ENCODE results near the gene UBE2S.

UBE2S gene

DNA sequence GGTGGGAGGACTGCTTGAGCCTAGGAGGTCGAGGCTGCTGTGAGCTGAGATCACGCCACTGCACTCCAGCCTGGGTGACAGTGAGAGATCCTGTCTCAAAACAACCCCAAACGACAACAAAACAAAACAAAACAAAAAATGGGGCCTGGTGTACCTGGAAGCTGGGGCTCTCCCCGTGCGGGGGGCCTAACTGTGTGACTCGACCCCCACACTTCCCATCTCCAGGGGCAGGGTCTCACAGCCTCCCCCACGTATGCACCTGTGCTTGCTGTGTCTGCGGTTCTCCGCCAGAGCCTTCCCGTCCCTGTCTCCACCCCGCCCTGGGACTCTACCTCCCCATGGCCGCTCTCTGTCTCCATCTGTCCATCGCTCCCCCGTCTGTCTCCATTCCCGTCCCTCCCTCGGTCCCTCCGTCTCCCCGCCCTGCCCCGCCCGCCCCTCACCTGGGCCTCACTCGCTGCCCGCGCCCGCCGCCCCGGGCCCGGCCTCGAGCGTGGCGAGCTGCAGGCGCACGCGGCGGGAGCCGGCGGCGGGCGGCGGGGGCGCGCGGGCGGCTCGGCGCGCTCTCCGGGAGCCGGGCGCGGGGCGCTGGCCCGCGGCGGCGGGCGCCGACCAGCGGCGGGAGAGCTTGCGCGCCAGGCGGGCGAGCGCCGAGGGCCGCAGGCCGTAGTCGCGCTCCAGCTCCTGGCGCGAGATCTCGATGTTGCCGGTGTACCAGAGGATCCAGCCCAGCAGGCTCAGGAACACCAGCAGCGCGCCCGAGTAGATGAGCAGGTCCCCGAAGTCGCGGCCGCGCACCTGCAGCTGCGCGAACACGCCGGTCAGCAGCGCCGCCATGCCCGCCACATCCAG lies 24.1 kb downstream of the UBE2S start:
- DNase-seq (ENCODE audit: low spot score): peak; percentile 83

DNA sequence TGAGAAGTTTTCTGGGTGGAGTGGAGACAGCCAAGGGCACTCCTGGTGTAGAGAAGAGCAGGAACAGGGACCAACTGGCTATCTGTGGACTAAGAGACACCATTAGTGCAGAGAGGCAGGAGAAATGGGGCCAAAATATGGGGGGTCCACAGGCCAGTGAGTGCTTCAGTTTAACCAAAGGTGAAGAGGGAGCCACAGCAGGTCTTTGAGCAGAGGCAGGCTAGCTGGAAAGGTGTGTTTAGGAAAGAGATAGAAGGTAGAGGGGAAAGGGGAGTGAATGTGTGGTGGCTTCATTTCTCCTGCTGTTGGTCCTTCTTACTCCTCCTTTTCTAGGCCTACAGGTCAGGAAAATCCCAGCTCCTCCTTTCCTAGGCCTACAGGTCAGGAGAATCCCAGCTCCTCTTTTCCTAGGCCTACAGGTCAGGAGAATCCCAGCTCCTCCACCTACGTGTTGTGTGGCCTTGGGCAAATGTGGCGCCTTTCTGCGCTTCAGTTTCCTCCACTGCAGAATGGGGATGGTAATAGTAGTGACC lies 25.0 kb downstream of the UBE2S start:
- DNase-seq (ENCODE audit: low spot score): no peak

DNA sequence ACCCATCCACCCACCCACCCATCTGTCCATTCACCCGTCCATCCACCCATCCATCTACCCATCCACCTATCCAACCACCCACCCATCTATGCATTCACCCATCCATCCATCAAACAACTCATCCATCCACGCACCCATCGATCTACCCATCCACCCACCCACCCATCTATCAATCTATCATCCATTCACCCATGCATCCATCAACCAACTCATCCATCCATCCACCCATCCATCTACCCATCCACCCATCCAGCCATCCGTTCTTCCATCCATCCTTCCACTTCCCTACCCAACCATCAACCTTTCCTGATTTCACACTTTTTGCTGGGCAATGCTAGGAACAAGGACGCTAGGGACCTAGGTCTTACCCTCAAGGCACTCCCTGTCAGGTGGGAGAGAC lies 25.6 kb downstream of the UBE2S start:
- DNase-seq (ENCODE audit: low spot score): no peak

DNA sequence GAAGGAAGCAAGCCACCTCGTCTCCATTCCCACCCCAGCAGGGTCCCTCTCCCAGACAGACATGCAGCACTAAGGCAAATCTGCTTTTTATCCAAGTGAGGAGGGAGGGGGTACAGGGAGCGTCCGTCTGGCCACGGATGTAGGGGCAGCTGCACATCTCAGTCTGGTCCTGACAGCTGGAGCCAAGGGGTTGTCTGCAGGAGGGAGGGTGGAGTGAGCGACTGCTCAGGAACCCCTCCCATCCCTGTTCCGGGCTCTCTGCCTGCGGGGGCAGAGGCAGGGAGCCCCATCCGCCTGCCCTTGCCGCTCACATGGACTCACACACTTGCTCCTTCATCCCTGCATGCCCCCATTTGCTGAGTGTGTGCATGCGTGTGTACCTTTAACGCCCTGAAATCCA lies 28.4 kb downstream of the UBE2S start:
- DNase-seq (ENCODE audit: low spot score): no peak

DNA sequence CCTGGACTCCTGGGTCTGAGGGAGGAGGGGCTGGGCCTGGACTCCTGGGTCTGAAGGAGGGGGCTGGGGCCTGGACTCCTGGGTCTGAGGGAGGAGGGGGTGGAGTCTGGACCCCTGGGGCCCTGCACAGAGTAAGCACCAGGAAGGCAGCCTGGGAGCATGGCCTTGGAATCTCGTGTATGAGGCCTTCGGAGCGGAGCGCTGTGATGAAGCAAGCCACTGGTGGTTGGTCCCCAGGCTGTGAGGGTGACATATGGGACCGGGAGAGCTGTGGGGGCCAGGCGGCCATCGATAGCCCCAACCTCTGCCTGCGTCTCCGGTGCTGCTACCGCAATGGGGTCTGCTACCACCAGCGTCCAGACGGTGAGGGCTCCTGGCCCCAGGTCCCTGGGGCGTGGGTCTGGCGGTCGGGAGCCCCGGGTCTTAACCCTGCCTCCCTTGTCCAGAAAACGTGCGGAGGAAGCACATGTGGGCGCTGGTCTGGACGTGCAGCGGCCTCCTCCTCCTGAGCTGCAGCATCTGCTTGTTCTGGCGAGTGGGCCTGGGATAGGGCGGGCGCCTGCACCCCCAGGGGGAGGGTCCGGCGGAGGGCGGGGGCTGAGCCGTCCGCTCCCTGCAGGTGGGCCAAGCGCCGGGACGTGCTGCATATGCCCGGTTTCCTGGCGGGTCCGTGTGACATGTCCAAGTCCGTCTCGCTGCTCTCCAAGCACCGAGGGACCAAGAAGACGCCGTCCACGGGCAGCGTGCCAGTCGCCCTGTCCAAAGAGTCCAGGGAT lies 30.0 kb downstream of the UBE2S start:
- DNase-seq (ENCODE audit: low spot score): no peak

DNA sequence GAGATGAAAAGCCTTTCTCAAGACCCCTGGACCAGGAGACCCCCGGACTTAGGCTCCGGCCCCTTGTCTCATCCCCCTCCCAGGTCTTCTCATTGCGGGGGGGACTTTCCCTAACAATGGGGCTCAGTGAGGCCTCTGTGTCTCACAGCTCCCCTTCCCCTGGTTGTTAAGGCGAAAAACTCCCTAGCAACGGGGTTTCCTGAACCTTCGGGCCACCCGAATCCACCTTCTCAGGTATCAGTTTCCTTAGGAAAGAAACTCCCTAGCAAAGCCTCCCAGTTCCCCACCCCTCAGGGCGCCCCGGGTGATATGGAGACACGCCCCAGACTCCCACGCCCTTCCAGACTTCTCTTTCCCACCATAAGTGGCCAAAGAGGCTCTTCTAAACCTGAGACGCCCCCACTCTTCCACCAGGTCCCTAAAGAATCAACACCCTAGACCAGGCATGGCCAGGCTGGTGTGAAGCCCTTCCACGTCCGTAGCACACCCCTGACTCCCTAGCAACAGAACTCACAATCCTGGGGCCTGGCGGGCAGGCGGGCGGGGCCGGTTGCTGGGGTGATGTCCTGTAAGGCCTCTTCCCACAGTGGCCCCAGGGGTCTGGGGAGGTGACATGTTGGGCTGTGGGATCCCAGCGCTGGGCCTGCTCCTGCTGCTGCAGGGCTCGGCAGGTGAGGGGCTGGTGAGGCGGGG lies 31.2 kb downstream of the UBE2S start, which contains the start of gene TMEM190:
Gene TMEM190 (plus strand): TSS at position 586 of the 693 bp plus-strand sequence. CDS start 28 bp downstream, at position 614.
- no peak for DNase-seq (ENCODE audit: low spot score)

DNA sequence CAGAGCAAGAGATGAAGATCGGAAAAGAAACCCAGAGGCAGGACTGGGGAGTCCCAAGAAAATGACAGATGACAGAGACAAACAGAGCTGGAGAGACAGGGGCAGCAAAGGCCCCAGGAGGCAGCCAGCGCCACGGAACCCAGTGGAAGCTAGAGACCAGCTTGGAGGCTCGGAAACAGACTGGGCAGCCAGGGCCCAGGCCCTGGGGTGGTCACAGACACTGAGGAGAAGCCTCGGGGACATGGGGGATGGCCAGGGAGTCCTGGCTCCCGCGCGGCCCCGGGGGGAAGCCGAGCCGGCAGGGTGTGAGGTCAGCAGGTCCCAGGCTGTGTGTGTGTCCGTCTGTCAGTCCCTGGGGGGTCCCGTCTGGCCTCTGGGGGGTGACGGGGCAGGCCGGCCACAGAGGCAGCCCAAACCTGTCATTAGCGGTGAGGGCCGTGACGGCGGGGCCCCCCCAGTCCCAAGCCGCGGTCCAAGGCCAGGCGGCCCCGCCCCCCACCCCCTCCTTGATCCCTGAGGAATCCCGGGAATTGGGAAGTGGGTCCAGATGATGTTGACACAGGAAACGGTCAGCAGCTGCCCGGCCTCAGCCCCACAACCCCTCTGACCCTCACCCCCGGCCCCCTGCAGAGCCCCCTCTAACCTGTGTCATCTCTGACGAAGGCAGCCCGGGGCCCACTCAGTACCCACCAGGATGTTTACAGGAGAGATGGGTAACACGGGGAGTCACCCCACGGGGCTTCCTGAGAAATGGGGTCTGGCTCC lies 33.4 kb downstream of the UBE2S start:
- DNase-seq (ENCODE audit: low spot score): no peak

DNA sequence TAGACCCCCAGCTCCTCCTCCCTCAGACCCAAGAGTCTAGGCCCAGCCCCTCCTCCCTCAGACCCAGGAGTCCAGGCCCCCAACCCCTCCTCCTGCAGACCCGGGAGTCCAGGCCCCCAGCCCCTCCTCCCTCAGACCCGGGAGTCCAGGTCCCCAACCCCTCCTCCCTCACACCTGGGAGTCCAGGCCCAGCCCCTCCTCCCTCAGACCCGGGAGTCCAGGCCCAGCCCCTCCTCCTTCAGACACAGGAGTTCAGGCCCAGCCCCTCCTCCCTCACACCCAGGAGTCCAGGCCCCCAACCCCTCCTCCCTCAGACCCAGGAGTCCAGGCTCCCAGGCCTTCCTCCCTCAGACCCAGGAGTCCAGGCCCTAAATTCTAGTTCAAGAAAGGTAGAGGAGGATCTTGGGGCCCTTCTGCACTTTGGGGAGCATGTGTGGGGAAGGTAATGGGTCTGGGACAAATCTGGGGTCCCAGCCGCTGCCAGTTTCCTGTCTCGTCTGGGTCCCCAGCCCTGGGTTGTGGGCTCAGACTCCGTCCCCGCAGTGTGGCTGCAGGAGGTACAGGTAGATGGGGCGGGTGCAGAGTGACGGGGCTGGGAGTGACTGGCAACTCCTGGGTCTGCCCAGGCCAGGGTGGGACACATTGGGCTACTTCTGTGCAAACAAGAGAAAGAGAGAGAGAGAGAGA lies 34.1 kb downstream of the UBE2S start:
- no peak for DNase-seq (ENCODE audit: low spot score)

DNA sequence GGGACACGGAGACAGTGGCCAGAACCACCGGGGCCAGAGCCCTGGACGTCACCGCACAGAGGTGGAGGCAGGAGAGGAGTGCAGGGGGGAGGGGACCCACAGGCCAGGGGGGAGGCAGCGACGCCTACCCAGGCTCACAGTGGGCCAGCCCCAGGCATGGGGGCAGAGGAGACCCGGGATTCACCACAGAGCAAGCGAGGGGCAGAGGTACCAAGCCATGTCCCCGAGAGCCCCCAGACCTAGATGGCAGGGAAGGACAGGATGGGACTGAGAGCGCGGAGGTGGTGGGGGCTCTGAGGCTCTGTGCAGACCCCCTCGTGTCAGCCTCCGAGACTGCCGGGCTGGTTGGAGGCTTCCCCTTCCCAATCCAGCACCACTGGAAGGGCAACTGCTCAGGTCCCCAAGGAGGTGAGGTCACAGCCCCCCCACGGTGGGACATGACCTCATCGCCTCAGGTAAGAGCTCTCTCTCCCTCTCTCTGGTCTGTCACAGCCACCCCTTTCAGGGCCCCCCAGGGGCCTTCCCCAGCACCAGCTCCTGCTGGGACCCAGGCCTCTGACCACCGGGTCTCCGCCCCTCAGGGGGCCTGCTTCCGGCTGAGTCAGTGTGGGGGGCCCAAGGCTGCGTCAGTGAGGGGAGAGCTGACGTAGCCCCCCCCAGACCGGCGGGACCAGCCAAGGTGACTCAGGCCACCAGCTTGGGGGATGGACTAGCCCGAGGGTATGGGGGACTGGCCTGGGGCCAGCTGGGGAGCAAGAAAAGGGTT lies 35.1 kb downstream of the UBE2S start:
- DNase-seq (ENCODE audit: low spot score): no peak

DNA sequence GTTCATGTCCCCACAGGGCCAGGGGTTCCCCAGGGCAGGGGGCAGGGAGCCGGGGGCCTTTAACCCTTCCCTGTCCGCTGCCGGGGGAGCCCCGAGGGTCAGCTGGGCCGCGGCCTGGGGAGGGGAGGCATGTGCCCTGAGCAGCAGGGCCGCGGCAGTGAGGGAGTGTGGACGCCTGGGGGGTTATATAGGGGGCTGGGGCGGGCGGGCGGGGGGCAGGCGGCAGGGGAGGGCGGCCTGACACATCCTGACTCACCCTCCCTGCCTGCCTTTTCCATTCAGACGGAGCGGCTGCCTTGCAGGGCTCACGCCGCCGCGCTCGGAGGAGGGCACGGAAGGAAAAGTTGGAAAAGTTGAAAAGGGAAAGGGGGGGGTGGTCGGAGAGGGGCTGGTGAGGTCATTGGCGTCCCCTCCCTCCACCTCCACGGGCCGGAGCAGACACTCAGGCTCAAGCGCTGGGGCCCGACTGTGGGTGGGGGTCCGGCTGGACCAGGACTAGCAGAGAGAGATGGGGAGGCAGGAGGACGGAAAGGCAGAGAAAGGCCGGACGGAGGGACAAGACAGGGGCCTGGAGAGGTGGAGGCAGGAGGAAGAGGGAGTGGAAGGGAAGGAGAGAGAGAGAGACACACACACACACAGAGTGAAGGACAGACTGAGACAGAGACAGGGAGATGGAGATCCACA lies 37.1 kb downstream of the UBE2S start, which contains the start of gene IL11:
Gene IL11 (minus strand): TSS at position 159 of the 684 bp plus-strand sequence. CDS start 153 bp downstream, at position 6.
- DNase-seq (ENCODE audit: low spot score): no peak

DNA sequence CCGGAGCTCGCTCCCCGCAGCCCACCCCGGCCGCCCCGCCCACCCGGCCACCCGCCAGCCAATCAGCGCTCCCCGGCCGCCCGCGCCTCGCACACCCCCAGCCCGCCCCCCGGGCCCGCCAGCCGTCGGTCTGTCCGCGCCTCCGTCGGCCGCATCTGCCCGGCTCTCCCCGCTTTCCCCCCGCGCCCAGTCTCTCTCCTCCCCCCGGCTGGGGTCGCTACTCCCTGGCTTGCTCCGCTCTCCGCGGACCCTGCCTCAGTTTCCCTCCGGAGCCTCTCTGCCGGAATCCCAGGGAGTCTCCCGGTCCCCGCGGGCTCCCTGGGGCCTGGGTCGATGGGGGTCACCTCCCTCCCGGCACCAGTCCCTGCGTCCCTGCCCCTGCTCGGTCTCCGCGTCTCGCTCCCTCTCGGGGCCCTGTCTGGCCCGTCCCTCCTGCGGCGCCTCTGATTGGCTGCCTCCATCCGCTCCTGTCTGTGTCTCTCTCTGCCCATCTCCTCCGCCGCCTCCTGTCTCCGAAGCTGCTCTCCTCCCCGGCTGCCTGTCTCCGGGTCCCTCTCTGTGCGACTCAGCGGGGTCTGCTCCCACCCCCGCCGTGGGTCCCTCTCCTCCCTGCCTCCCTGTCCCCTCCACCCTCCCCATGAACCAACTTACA lies 37.8 kb downstream of the UBE2S start:
- peak; percentile 91 for DNase-seq (ENCODE audit: low spot score)

DNA sequence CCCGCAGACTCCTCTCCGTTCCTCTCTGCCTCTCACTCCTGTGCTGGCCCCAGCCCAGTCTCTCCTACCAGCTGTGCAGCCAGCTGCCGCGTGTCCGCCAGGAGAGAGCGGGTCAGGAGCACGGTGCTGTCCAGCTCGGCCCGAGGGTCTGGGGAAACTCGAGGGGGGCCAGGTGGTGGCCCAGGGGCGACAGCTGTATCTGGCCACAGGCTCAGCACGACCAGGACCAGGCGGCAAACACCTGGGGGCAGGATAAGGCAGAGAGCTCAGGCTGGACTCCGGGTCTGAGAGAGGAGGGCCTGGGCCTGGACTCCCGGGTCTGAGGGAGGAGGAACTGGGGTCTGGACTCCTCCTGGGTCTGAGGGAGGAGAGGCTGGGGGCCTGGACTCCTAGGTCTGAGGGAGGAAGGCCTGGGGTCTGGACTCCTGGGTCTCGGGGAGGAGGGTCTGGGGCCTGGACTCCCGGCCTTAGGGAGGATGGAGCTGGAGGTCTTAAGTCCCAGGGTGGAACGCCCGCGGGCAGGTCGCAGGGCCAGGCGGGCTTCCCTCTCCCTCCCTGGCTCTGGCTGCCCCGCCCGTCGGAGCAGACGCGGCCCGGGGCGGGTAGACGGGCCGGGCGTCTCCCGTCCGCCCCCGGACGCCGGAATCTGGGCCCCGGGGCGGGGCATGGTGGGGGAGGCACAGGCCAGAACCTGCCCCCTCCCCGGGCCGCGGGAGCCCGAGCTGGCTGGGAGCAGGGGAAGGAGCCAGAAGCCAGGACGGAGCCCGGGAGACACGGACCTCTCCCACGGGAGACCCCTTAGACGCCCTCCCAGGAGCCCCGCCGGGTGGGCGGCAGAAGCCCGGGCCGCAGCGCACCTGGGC lies 38.7 kb downstream of the UBE2S start:
- peak; percentile 61 for DNase-seq (ENCODE audit: low spot score)

DNA sequence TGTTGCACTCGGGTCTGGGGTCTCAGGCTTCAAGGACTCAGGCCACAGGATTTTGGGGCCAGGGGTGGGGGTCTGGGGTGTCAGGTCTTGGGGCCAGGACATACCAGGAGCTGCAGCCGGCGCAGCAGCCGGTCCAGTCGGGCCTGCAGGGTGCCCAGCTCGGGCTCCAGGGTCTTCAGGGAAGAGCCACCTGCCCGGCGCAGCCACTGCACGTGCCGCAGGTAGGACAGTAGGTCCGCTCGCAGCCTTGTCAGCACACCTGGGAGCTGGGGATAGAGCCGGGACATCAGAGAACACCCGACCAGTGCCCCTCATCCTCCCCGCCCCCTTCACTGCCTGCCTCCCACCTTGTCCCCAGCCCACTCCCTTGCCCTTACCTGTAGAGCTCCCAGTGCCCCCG lies 39.5 kb downstream of the UBE2S start:
- DNase-seq (ENCODE audit: low spot score): no peak

DNA sequence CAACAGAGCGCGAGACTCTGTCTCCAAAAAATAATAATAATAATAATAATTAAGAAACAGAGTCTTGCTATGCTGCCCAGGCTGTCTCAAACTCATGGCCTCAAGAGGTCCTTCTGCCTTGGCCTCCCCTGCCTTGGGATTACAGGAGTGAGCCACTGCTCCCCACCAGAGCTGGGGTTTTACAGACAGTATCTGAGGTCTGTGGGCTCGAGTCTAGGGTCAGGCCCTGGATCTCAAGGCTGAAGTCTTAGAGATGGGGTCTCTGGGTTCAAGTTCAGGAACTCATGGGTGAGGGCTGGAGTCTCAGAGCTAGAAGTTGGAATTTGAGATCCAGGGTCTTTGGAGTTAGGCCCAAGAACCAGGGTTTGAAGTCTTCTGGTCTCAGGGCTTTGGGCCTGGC lies 40.8 kb downstream of the UBE2S start:
- DNase-seq (ENCODE audit: low spot score): no peak

DNA sequence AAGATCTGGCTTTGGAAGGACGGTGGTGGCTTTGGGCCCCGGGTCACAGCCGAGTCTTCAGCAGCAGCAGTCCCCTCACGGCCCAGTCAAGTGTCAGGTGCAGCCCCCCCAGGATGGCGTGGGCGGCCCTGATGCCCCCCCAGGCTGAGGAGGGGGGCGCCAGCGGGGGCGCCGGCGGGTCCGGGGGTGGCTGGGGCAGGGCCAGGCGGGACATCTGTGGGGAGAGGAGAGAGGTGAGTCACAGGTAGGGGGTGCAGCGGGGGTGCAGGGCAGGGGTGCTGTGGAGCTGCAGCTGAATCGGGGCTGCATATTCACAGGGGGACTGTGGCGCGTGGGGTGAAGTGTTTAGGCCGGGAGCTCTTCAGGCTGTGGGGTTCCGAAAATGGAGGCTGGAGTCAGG lies 41.6 kb downstream of the UBE2S start:
- DNase-seq (ENCODE audit: low spot score): no peak

DNA sequence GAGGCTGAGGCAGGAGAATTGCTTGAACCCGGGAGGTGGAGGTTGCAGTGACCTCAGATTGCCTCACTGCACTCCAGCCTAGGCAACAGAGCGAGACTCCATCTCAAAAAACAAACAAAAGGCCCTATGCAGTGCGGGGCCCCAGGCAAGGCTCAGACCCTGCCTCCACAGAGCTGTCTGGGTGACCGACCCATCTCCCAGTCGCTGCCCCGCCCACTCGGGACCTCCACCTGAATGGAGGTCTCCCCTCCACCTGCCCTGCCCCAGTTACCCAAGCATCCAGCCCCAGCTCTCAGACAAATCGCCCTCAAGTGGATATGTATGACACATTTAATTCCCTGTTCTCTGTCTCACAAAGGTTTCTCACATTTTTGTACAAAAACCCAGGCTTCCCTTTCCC lies 42.3 kb downstream of the UBE2S start:
- no peak for DNase-seq (ENCODE audit: low spot score)

DNA sequence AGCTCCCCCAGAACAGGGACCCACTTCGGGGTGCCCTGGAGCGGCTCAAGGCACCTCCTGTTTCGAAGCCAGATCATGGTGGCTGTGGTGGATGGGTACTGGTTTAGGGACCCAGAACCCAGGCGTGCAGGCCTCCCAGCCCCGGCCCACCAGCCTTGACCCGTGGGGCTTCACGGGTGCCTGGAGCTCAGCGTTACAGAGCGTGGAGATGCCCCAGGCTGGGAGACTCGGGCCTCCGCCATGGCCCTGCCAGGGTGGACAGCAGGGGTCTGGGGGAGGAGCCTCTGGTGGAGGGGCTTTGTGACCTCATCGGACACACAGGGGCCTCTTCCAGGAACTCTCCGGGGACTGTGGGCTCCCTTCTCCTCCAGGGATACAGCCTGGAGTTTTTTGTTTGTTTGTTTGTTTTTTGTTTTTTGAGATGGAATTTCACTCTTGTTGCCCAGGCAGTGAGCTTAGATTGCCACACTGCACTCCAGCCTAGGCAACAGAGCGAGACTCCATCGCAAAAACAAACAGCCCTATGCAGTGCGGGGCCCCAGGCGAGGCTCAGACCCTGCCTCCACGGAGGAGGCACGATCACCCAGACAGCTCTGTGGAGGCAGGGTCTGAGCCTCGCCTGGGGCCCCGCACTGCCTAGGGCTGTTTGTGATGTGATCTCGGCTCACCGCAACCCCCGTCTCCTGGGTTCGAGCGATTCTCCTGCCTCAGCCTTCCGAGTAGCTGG lies 44.4 kb downstream of the UBE2S start, which contains the start of gene GARIN5B:
Gene GARIN5B (minus strand): TSS at position 271 of the 727 bp plus-strand sequence. CDS start 194 bp downstream, at position 77.
- DNase-seq (ENCODE audit: low spot score): no peak

All from HuH-7 (cell line).